ENCODE measurements around the gene CD70.
"Not testable (repeated sequence)": the region's sequence is repeated elsewhere in the genome, so short reads cannot be mapped to it uniquely, and the experiment has no call there.

Gene CD70

GRCh38 chr19:6590827-6591319, at the start of gene CD70:
CD70 (minus strand) TSS chr19:6591150; CDS start chr19:6591002, 148 bp downstream.
- no peak for DNase-seq (ENCODE audit: low spot score)

- DNase-seq (ENCODE audit: low spot score): not testable (repeated sequence)
Observed at GRCh38 chr19:6640333-6640732, 49.4 kb upstream of the CD70 start.

- no peak for DNase-seq (ENCODE audit: low spot score)
Observed at GRCh38 chr19:6639439-6639838, 48.5 kb upstream of the CD70 start.

- not testable (repeated sequence) for DNase-seq (ENCODE audit: low spot score)
Observed at GRCh38 chr19:6633456-6633813, 42.5 kb upstream of the CD70 start.

GRCh38 chr19:6632747-6633455, 42.0 kb upstream of the CD70 start:
- DNase-seq (ENCODE audit: low spot score): peak; percentile 80

GRCh38 chr19:6632002-6632621, 41.2 kb upstream of the CD70 start:
- DNase-seq (ENCODE audit: low spot score): peak; percentile 72

- DNase-seq (ENCODE audit: low spot score): no peak
Observed at GRCh38 chr19:6626764-6627163, 35.8 kb upstream of the CD70 start.

- no peak for DNase-seq (ENCODE audit: low spot score)
Observed at GRCh38 chr19:6617374-6617773, 26.4 kb upstream of the CD70 start.

GRCh38 chr19:6616011-6616410, 25.1 kb upstream of the CD70 start:
- no peak for DNase-seq (ENCODE audit: low spot score)

- no peak for DNase-seq (ENCODE audit: low spot score)
Observed at GRCh38 chr19:6613711-6614110, 22.8 kb upstream of the CD70 start.

GRCh38 chr19:6610934-6611852, 20.2 kb upstream of the CD70 start:
- DNase-seq (ENCODE audit: low spot score): peak; percentile 47

- DNase-seq (ENCODE audit: low spot score): no peak
Observed at GRCh38 chr19:6608940-6609339, 18.0 kb upstream of the CD70 start.

GRCh38 chr19:6608146-6608545, 17.2 kb upstream of the CD70 start:
- not testable (repeated sequence) for DNase-seq (ENCODE audit: low spot score)

- not testable (repeated sequence) for DNase-seq (ENCODE audit: low spot score)
Observed at GRCh38 chr19:6606276-6607070, 15.5 kb upstream of the CD70 start.

GRCh38 chr19:6604906-6605305, 14.0 kb upstream of the CD70 start:
- DNase-seq (ENCODE audit: low spot score): no peak

GRCh38 chr19:6602729-6603114, 11.8 kb upstream of the CD70 start:
- peak; percentile 16 for DNase-seq (ENCODE audit: low spot score)

- not testable (repeated sequence) for DNase-seq (ENCODE audit: low spot score)
Observed at GRCh38 chr19:6601537-6602052, 10.6 kb upstream of the CD70 start.

- DNase-seq (ENCODE audit: low spot score): not testable (repeated sequence)
Observed at GRCh38 chr19:6600951-6601536, 10.1 kb upstream of the CD70 start.

- DNase-seq (ENCODE audit: low spot score): no peak
Observed at GRCh38 chr19:6599866-6600454, 9.0 kb upstream of the CD70 start.

- DNase-seq (ENCODE audit: low spot score): not testable (repeated sequence)
Observed at GRCh38 chr19:6598254-6598892, 7.4 kb upstream of the CD70 start.
